Calu3 (cell line): ENCODE measurements around the gene KLHDC7A. TPM values are rescaled to one million over a fixed set of nuclear protein-coding genes. Genes with fewer than 3 reads are reported as not detected.

Experiments used
- BruUV-seq: library from RNA; stranded (reverse); fragments of 400-500 nt; replicated peaks from 2 replicates; lab custom pipeline; 2021; lab: Mats Ljungman, UMichigan
- CTCF ChIA-PET: fragments of 300-600 bp; sonication (Branson Sonifier 250); formaldehyde crosslinking; loops from one replicate; lab custom pipeline; 2022; ENCODE audit warnings: antibody characterized with exemption; lab: Charles Lee
- DNase-seq: peaks from one replicate; pipeline ENCODE4 v3.0.0; 2022
- H3K27ac Mint-ChIP-seq: one replicate; pipeline ENCODE4 v1.8.0; 2022; ENCODE audit warnings: mixed read lengths; ENCODE audit not compliant: unreplicated experiment
- H3K27me3 Mint-ChIP-seq: one replicate; pipeline ENCODE4 v1.8.0; 2022; ENCODE audit warnings: mixed read lengths; ENCODE audit not compliant: unreplicated experiment
- H3K36me3 Mint-ChIP-seq: one replicate; pipeline ENCODE4 v1.8.0; 2022; ENCODE audit warnings: mild to moderate bottlenecking, moderate library complexity, mixed read lengths; ENCODE audit not compliant: insufficient read depth, unreplicated experiment
- H3K4me1 Mint-ChIP-seq: one replicate; pipeline ENCODE4 v1.8.0; 2022; ENCODE audit warnings: mild to moderate bottlenecking, low read depth, mixed read lengths; ENCODE audit not compliant: unreplicated experiment
- H3K4me3 Mint-ChIP-seq: one replicate; pipeline ENCODE4 v1.8.0; 2022; ENCODE audit warnings: mild to moderate bottlenecking, low read depth, moderate library complexity, mixed read lengths; ENCODE audit not compliant: unreplicated experiment
- H3K9me3 Mint-ChIP-seq: one replicate; pipeline ENCODE4 v1.8.0; 2022; ENCODE audit warnings: low read depth, mixed read lengths; ENCODE audit not compliant: unreplicated experiment
- intact Hi-C: fragments of 100-400 bp; cut with micrococcal nuclease; formaldehyde crosslinking; loops from one replicate; pipeline ENCODE4 v1.10.0; 2022; ENCODE audit not compliant: unreplicated experiment
- total RNA-seq: library from RNA; stranded (reverse); gene quantifications from 2 replicates; pipeline ENCODE4 v1.2.3, GENCODE V29; 2022
- TF ChIP-seq, protein P1 (sequence below): fragments of 200-600 bp; IDR thresholded peaks from one replicate; pipeline ENCODE4 v1.8.0; 2022; ENCODE audit warnings: antibody characterized with exemption; ENCODE audit not compliant: unreplicated experiment

Gene KLHDC7A
- total RNA-seq, 1 experiment from 2014 or later, result 14.3 TPM

DNA sequence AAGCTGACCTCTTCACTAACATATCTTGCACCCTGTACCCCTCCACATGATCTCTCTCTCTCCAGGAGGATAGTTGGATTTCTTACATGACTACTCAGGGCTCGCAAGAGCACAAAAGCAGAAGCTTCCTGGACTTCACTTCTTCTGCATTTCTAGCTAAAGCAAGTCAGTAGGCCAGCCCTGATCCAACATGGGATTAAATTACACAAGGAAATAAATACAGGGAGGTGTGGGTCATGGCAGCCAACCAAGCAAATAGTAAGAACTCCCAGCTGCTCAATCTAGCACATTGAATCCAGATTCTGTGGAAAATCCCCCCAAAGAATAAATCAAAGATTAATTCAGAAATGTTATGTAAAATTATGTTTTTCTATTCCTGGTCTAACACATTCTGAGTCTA is 33.3 kb downstream of the KLHDC7A start:
- BruUV-seq, result no TSS peak
- no peak overlapping the region for H3K4me3 Mint-ChIP-seq
- TF ChIP-seq, protein P1, sequence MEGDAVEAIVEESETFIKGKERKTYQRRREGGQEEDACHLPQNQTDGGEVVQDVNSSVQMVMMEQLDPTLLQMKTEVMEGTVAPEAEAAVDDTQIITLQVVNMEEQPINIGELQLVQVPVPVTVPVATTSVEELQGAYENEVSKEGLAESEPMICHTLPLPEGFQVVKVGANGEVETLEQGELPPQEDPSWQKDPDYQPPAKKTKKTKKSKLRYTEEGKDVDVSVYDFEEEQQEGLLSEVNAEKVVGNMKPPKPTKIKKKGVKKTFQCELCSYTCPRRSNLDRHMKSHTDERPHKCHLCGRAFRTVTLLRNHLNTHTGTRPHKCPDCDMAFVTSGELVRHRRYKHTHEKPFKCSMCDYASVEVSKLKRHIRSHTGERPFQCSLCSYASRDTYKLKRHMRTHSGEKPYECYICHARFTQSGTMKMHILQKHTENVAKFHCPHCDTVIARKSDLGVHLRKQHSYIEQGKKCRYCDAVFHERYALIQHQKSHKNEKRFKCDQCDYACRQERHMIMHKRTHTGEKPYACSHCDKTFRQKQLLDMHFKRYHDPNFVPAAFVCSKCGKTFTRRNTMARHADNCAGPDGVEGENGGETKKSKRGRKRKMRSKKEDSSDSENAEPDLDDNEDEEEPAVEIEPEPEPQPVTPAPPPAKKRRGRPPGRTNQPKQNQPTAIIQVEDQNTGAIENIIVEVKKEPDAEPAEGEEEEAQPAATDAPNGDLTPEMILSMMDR, result no peak
- no peak overlapping the region for H3K27ac Mint-ChIP-seq
- DNase-seq, result no peak
- H3K27me3 Mint-ChIP-seq, result peaks cover 25% of the 10 kb centered on the region
- CTCF ChIA-PET, result no interaction called here
- peaks cover 3% of the 10 kb centered on the region for H3K9me3 Mint-ChIP-seq
- intact Hi-C loops, result no loop called here
- no peaks in the 10 kb centered on the region for H3K36me3 Mint-ChIP-seq
- H3K4me1 Mint-ChIP-seq, result no peaks in the 10 kb centered on the region

DNA sequence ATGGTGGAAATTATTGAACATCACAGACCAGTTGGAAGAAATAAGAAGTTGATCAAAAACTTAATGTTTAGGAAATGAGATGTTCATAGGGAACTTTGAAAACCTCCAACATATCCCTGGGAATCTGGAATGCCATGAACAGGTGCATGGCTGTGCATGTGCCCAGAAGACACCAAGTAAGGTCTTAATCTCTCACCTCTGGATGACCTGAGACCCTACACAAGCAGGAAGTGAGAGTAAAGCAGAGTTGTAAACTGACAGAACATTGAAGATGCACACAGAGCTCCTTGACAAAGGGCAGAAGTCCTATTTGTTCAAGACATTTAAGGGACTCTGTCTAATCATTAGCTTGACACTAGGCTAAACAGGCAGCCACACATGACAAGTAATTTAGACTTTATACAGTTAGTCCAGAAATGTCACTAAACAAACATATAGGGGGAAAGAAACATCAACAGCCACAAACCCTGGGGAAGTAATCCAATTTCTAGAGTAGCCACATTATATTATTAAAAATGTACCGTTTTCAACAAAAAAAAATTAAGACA is 34.5 kb downstream of the KLHDC7A start:
- intact Hi-C loops, result no loop called here
- peaks cover 3% of the 10 kb centered on the region for H3K9me3 Mint-ChIP-seq

DNA sequence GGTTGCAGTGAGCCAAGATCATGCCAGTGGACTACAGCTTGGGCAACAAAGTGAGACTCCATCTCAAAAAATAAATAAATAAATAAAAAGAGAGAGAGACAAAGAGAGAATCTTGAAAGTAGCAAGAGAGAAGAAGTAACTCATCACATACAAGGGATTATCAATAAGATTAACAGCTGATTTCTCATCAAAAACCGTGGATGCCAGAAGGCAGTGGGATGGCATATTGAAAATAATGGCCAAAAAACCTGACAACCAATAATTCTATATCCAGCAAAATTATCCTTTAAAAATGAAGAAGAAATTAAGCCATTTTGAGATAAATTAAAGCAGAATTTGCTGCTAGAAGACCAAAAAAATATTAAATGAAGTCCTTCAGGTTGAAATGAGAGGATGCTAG is 35.7 kb downstream of the KLHDC7A start:
- Mint-ChIP-seq H3K9me3 (peaks cover 3% of the 10 kb centered on the region), H3K4me1 (no peaks in the 10 kb centered on the region), H3K36me3 (no peaks in the 10 kb centered on the region), H3K27me3 (peaks cover 25% of the 10 kb centered on the region), H3K27ac (no peak overlapping the region), H3K4me3 (no peak overlapping the region)
- intact Hi-C loops, result no loop called here
- no peak for DNase-seq
- CTCF ChIA-PET, result no interaction called here
- no TSS peak for BruUV-seq
- TF ChIP-seq, protein P1, result no peak

More for the DNA sequence above, 34.5 kb downstream of the KLHDC7A start:
- no peak overlapping the region for H3K27ac Mint-ChIP-seq
- H3K4me3 Mint-ChIP-seq, result no peak overlapping the region
- no peaks in the 10 kb centered on the region for H3K36me3 Mint-ChIP-seq
- H3K27me3 Mint-ChIP-seq, result peaks cover 25% of the 10 kb centered on the region
- TF ChIP-seq, protein P1, result no peak
- no peaks in the 10 kb centered on the region for H3K4me1 Mint-ChIP-seq
- DNase-seq, result no peak
- CTCF ChIA-PET, result no interaction called here
- no TSS peak for BruUV-seq

DNA sequence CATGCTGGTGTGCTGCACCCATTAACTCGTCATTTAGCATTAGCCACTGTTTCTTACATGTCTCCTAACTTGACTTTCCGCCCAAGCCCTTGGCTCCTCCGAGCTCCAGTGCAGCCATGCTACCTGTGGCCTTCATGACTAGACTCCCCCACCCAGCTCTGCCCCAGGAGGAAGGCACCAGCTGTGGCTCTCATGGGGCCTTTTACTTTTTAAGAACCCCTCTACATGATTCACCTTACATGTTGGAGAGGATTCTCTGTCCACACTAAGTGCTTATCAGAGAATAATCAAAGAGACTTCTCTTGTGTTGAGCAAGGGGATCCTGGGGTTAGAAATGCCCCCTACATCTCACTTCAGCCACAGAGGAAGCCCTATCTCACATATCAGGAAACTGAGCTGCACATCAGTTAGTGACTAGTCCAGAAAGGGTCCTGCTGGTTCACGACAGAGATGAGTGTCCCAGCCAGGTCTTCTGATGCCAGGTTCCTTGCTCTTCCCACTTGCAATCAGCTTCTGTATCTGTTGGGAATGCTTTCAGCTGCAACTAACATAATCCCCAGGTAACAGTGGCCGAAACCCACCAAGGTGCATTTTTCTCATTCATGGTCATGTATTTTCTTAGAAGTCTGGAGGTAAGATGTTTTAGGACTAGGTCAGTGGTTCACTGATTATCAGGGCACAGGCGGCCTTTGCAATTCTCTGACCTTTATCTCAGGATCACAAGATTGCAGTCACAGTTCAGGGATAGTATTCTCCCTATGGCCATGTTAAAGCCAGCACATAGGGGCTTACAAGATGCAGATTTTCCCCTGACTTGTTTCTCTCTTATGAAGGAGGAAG is 45.9 kb downstream of the KLHDC7A start:
- no TSS peak for BruUV-seq
- Mint-ChIP-seq H3K4me3 (no peak overlapping the region), H3K9me3 (no peaks in the 10 kb centered on the region), H3K27me3 (peaks cover 88% of the 10 kb centered on the region), H3K36me3 (no peaks in the 10 kb centered on the region), H3K4me1 (no peaks in the 10 kb centered on the region), H3K27ac (no peak overlapping the region)
- TF ChIP-seq, protein P1, result no peak
- CTCF ChIA-PET, result no interaction called here
- intact Hi-C loops, result no loop called here
- DNase-seq, result no peak
